PC-9 (cell line): Measurements from ENCODE around the gene HEPHL1. TPM values are rescaled to one million over a fixed set of nuclear protein-coding genes. Genes with fewer than 3 reads are reported as not detected.
"Not testable (repeated sequence)": the region's sequence is repeated elsewhere in the genome, so short reads cannot be mapped to it uniquely, and the experiment has no call there.

Experiments used
- BruUV-seq: library from RNA; stranded (reverse); fragments of 400-500 nt; replicated peaks from 2 replicates; lab custom pipeline; 2021; lab: Mats Ljungman, UMichigan
- CTCF ChIA-PET: fragments of 300-600 bp; sonication (Branson Sonifier 250); formaldehyde crosslinking; loops from one replicate; lab custom pipeline; 2022; ENCODE audit warnings: antibody characterized with exemption; lab: Charles Lee
- POLR2A ChIA-PET: fragments of 300-600 bp; sonication (Branson Sonifier 250); formaldehyde crosslinking; loops from one replicate; lab custom pipeline; 2022; ENCODE audit warnings: antibody characterized with exemption; ENCODE audit not compliant: unreplicated experiment; lab: Charles Lee
- DNase-seq, 2 experiments: peaks; one replicate each; pipeline versions ENCODE4 v3.0.0 to v3.0.0-alpha.2; 2015 to 2022; ENCODE audit warnings: mixed read lengths in 1 of 2
- H2AFZ ChIP-seq: fragments of 200-600 bp; sonication (generic); 2 replicates; pipeline ENCODE4 v1.8.1; 2017; ENCODE audit warnings: antibody characterized with exemption
- H3F3A ChIP-seq: fragments of 200-600 bp; sonication (generic); 2 replicates; pipeline ENCODE4 v1.8.1; 2017; ENCODE audit warnings: antibody characterized with exemption, mild to moderate bottlenecking, low read depth; ENCODE audit not compliant: insufficient read depth
- H3K27ac ChIP-seq: fragments of 200-600 bp; sonication (generic); 2 replicates; pipeline ENCODE4 v1.6.1; 2016; ENCODE audit warnings: mixed run types
- H3K27me3 ChIP-seq: fragments of 200-600 bp; sonication (generic); 2 replicates; pipeline ENCODE4 v1.6.1; 2016; ENCODE audit warnings: low read depth, mixed run types; ENCODE audit not compliant: insufficient read depth
- H3K36me3 ChIP-seq: fragments of 200-600 bp; sonication (generic); 2 replicates; pipeline ENCODE4 v1.6.1; 2016; ENCODE audit warnings: low read depth, mixed run types
- H3K4me1 ChIP-seq: fragments of 200-600 bp; sonication (generic); replicated peaks from 2 replicates; pipeline ENCODE4 v1.6.1; 2016; ENCODE audit warnings: mixed run types; ENCODE audit not compliant: insufficient read depth
- H3K4me2 ChIP-seq: fragments of 200-600 bp; sonication (generic); 2 replicates; pipeline ENCODE4 v1.6.1; 2017; ENCODE audit warnings: mixed run types
- H3K4me3 ChIP-seq: fragments of 200-600 bp; sonication (generic); 2 replicates; pipeline ENCODE4 v1.6.1; 2016; ENCODE audit warnings: mixed run types
- H3K79me2 ChIP-seq: fragments of 200-600 bp; sonication (generic); 2 replicates; pipeline ENCODE4 v1.6.1; 2017; ENCODE audit warnings: low read depth, mixed run types
- H3K9me2 ChIP-seq: fragments of 200-600 bp; sonication (generic); 2 replicates; pipeline ENCODE4 v1.8.1; 2017; ENCODE audit warnings: mild to moderate bottlenecking; ENCODE audit not compliant: insufficient read depth
- H3K9me3 ChIP-seq: fragments of 200-600 bp; sonication (generic); 2 replicates; pipeline ENCODE4 v1.8.1; 2016; ENCODE audit warnings: low read depth; ENCODE audit not compliant: insufficient read depth
- H4K20me1 ChIP-seq: fragments of 200-600 bp; sonication (generic); 2 replicates; pipeline ENCODE4 v1.8.1; 2017; ENCODE audit not compliant: insufficient read depth
- CTCF ChIP-seq: fragments of 200-600 bp; sonication (generic); conservative IDR thresholded peaks from 2 replicates; pipeline ENCODE4 v1.6.1; 2017; ENCODE audit warnings: mixed run types, antibody characterized with exemption, mild to moderate bottlenecking, moderate library complexity
- EZH2 ChIP-seq: fragments of 200-600 bp; sonication (generic); IDR thresholded peaks from 2 replicates; pipeline ENCODE4 v1.8.0; 2017; ENCODE audit warnings: antibody characterized with exemption, low read depth
- intact Hi-C: fragments of 100-400 bp; cut with micrococcal nuclease; formaldehyde crosslinking; loops from one replicate; pipeline ENCODE4 v1.10.0; 2022; ENCODE audit not compliant: unreplicated experiment
- total RNA-seq: library from RNA; stranded (reverse); gene quantifications from 2 replicates; pipeline ENCODE4 v1.2.3, GENCODE V29; 2021

The HEPHL1 gene
- total RNA-seq, 1 experiment from 2014 or later = not detected

- intact Hi-C loops = no loop called here
- POLR2A ChIA-PET = no interaction called here
- no peaks in the 10 kb centered on the region for H3F3A ChIP-seq
- TF ChIP-seq CTCF = no peak
- TF ChIP-seq EZH2 = no peak
- DNase-seq = no peak
- peaks cover 12% of the 10 kb centered on the region for H3K4me1 ChIP-seq
- H3K36me3 ChIP-seq = no peaks in the 10 kb centered on the region
- H3K79me2 ChIP-seq = no peaks in the 10 kb centered on the region
- no TSS peak for BruUV-seq
- CTCF ChIA-PET = no interaction called here
- H3K27me3 ChIP-seq = no peaks in the 10 kb centered on the region
- H3K4me3 ChIP-seq = no peak overlapping the region
- H3K27ac ChIP-seq = no peak overlapping the region
- H3K9me3 ChIP-seq = no peaks in the 10 kb centered on the region
- no peaks in the 10 kb centered on the region for H3K9me2 ChIP-seq
- H2AFZ ChIP-seq = no peak overlapping the region
- H4K20me1 ChIP-seq = no peaks in the 10 kb centered on the region
- no peak overlapping the region for H3K4me2 ChIP-seq
Measured at GRCh38 chr11:94117197-94117574, 96.0 kb downstream of the HEPHL1 start.

- POLR2A ChIA-PET = no interaction called here
- no peaks in the 10 kb centered on the region for H3K36me3 ChIP-seq
Measured at GRCh38 chr11:94117871-94118270, 96.7 kb downstream of the HEPHL1 start.

DNA sequence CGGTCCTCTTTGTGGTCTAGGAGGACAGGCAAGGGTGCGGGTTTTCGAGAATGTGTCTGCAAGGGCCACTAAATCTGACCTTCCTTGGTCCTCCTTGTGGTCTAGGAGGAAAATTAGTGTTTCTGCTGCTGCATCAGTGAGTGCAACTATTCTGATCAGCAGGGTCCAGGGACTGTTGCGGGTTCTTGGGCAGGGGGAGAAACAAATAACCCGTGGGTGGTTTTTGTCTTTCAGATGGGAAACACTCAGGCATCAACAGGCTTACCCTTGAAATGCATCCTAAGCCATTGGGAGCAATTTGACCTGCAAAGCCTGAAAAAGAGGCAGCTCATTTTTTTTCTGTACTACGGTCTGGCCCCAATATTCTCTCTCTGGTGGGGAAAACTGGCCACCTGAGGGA, 98.5 kb downstream of the HEPHL1 start:
- DNase-seq, H3F3A ChIP-seq, H3K9me2 ChIP-seq, H3K4me2 ChIP-seq, H3K27me3 ChIP-seq, H2AFZ ChIP-seq, H3K9me3 ChIP-seq, H3K27ac ChIP-seq, H3K79me2 ChIP-seq, BruUV-seq, intact Hi-C loops, H4K20me1 ChIP-seq, H3K4me3 ChIP-seq, H3K36me3 ChIP-seq, POLR2A ChIA-PET, CTCF ChIA-PET: not testable (repeated sequence)
- H3K4me1 ChIP-seq = peaks cover 12% of the 10 kb centered on the region

More at GRCh38 chr11:94117871-94118270, 96.7 kb downstream of the HEPHL1 start:
- no peak for TF ChIP-seq EZH2
- TF ChIP-seq CTCF = no peak
- CTCF ChIA-PET = no interaction called here
- Histone ChIP-seq H3K27ac (no peak overlapping the region), H3K4me1 (peaks cover 12% of the 10 kb centered on the region), H3K9me3 (no peaks in the 10 kb centered on the region), H3K9me2 (no peaks in the 10 kb centered on the region), H3K27me3 (no peaks in the 10 kb centered on the region), H3K79me2 (no peaks in the 10 kb centered on the region), H3K4me2 (no peak overlapping the region), H2AFZ (no peak overlapping the region), H4K20me1 (no peaks in the 10 kb centered on the region), H3F3A (no peaks in the 10 kb centered on the region), H3K4me3 (no peak overlapping the region)
- no TSS peak for BruUV-seq
- intact Hi-C loops = no loop called here
- DNase-seq = no peak

- CTCF ChIA-PET, H3K27me3 ChIP-seq, H3K36me3 ChIP-seq, H3K27ac ChIP-seq, H3K4me3 ChIP-seq, H4K20me1 ChIP-seq, intact Hi-C loops, DNase-seq, POLR2A ChIA-PET, BruUV-seq, H3F3A ChIP-seq, H3K9me3 ChIP-seq, H3K79me2 ChIP-seq, H3K4me2 ChIP-seq, H3K9me2 ChIP-seq, H2AFZ ChIP-seq: not testable (repeated sequence)
- peaks cover 12% of the 10 kb centered on the region for H3K4me1 ChIP-seq
Measured at GRCh38 chr11:94120516-94120915, 99.4 kb downstream of the HEPHL1 start.
